Glomerular visceral epithelial cell (primary cell): ENCODE data around the gene ACBD3.
A peak's percentile ranks its signal among the peaks of the same experiment; 100 is the strongest.

ENCODE experiments used
- DNase-seq: peaks from one replicate; pipeline ENCODE4 v3.0.0-alpha.2; 2016; ENCODE audit errors: extremely low spot score

ACBD3 gene

DNA sequence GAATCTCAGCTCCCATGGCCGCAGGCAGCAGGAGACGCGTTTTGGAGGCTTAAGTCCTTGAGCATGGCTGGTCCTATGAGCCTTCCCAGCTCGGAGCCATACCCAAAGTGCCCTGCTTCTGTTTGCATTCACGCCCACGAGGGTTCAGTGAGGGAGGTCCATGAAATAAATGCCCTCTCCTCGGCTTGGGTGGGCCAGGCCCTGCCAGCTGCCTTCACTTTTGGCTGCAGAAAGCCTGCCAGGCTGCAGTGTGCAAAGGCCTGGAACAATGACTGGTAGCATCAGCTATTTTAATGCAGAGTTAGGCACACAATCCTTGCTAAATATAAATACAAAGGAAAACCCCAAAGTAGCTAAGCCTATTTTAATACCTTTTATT lies 74.7 kb downstream of the ACBD3 start:
- no peak for DNase-seq

DNA sequence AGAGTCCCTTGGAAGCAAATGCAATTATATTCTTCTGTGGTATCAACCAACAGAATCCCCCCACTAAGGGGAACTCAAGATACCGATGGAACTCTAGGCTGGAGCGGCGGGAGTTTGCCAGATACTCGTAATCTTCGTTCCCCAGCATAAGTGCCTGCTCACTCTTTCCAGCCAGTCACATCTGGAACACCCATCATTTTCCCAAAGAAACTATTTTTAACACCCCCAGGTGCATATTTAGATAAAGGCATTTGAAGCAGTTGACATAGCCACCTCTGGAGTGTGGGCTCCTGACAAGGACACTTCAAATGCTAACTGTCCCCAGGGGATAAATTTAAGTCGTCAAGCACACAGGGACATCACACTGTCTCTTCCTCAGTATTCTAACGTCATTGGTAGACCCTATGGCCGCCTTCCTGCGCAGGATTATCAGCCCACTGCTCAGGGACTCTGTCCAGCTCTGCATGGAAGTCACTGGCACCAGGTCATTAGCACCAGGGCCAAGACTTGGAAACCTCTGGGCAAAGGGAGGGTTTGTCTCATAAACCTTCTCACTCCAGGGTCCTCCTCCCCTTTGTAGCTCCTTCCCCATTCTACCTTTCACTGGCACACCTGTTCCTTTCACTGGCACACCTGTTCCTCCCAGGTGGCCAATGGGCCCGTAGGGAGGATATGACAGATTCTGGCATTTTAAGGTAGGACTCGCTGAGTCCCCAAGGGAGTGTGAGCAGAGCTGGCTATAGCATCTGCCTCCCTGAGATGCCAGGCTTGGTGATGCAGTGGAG lies 75.3 kb downstream of the ACBD3 start:
- DNase-seq, result no peak

DNA sequence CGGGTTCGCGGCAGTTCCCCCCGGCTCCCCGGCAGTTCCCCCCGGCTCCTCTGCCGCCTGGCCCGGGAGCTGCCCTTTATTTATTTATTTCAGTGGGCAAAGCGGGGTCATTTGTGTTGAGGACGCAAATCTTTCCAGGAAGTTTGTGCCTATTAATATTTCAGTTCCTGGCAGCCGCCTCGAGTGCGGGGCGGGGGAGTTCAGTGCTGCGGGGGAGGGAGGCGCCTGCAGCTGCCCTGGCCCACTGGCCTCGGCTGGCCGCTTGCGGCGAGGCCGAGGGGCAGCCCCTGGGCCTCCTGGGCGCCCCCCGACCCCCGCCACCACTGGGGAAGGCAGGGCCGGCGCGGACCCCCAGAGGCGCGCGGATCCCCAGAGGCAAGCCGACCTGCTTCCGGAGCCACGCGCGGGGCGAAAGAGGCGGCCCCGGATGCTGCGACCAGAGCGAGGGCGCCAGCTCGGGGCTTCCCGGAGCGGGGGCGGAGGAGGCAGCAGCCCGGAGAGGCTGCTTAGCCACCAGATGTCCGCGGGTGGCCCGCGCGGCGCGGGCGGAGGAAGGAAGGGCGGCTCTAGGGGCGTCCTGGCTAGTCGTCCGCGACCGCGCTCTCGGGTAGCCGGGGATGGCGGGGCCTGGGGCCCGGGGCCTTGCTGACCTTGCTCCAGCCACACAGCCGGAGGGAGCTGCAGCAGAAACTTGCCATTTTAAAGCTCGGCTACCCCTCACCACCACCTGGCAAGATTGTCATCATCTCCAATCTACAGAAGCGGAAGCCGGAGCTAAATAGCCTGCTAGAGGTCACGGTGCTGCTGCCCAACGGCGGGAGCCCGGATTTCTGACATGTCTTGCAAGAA lies 76.1 kb downstream of the ACBD3 start:
- DNase-seq, result peak; percentile 69

DNA sequence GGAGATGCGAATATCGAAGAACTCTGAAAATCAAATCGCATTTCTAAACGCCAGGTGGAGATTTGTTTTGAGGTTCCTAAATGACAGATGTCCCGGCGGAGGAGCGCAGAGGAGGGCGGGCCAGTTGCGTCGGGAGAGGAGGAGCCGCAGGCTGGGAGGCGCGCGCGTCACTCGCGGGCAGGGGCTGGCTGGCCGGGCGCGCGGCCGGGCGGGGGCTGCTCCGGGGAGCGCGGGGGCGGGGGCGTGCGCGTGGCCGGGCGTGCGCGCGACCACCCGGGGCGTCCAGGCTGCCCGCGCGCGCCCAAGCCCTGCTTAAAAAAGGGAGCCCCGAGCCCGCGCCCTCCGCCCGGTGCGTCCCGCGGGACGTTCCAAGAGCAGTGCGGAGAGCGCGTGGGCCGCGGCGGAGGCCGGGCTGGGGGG lies 76.7 kb downstream of the ACBD3 start:
- DNase-seq, result peak; percentile 88

GRCh38 chr1:226108935-226109828 lies 77.4 kb downstream of the ACBD3 start:
- DNase-seq, result no peak

DNA sequence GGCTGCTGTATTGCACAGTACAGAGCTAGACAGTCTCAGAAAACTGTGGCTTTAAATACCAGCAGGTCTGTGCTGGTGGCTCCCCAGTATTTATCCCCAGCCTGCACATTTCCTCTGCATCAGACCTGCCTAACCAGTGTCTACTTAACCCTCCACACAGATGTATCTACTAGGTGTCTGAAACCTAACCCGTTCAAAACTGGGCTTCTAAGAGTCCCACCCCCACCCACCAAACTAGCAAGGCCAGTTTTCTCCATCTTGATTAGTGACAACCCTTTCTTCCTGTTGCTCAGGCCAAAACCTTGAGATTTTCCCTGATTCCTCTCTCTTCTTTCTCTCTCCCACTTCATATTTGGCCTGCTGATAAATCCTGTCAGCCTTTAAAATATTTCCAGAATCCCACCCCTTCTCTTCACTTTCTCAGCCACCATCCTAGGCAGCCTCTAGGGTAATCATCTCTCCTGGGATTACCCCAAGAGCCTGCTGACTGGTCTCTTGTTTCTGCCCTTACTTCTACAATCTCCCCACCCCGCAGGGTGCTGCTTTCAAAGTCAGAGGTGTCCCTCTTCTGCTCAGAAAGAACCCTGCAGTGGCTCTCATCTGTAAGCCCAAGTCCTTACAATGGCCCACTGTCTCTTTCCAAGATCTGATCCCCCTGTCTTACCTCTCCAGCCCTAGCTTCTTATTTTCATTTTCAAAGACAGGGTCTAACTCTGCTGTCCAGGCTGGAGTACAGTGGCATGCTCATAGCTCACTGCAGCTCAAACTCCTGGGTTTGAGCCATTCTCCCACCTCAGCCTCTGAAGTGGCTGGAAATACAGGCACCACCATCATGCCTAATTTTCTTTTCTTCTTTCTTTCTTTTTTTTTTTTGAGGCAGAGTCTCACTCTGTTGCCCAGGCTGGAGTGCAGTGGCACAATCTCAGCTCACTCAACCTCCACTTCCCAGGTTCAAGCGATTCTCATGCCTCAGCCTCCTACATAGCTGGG lies 78.8 kb downstream of the ACBD3 start:
- DNase-seq, result no peak

DNA sequence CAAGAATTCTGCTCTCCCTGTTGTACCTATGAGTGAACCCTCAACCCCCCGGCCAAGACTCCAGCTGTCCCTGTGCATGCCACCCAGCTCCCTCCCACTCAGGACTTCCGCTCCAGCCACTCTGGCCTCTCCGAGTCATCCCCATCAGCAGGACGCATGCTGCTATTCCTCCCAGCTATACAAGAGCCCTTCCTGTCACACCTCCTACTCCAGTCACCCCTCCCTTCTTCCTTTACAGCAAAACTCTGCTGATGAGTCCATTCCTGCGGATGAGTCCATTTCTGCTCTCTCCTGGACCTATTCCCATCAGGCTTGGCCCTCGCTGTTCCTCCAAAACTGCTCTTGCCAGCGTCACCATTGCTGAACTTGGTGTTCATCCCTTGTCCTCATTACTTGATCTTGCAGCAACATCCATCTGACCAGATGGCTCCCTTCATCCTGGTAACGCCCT lies 81.8 kb downstream of the ACBD3 start:
- DNase-seq, result peak; percentile 28

- DNase-seq, result no peak
Measured at GRCh38 chr1:226100436-226101391, 85.8 kb downstream of the ACBD3 start.

DNA sequence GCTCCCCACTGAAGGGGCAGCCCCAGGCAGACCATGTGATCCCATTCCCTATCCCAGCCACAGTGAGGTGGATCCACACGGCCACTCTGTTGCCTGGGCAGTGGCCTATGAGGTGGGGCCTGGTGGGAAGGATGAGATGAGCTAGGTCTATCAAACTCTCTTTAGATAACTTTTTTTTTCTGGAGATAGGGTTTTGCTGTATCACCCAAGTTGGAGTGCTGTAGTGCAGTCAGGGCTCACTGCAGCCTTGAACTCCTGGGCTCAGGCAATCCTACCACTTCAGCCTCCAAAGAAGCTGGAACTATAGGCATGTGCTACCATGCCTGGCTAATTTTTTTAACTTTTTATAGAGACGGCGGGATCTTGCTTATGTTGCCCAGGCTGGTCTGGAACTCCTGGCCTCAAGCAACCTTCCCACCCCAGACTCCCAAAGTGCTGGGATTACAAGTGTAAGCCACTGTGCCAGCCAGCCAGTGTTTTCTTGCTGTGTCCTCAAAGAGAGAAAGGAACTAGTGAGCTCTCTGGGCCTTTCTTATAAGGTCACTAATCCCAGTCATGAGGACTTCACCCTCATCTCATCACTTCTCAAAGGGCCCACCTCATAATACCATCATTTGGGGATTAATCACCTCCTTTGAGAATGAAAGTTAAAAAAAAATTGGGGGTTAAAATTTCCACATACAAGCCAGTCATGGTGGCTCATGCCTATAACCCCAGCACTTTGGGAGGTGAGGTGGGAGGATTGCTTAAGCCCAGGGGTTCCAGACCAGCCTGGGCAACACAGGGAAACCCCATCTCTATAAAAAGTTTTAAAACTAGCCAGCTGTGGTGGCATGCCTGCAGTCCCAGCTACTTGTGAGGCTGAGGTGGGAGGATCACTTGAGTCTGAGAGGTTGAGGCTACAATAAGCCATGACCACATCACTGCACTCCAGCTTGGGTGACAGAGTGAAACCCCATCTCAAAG lies 87.4 kb downstream of the ACBD3 start:
- no peak for DNase-seq

DNA sequence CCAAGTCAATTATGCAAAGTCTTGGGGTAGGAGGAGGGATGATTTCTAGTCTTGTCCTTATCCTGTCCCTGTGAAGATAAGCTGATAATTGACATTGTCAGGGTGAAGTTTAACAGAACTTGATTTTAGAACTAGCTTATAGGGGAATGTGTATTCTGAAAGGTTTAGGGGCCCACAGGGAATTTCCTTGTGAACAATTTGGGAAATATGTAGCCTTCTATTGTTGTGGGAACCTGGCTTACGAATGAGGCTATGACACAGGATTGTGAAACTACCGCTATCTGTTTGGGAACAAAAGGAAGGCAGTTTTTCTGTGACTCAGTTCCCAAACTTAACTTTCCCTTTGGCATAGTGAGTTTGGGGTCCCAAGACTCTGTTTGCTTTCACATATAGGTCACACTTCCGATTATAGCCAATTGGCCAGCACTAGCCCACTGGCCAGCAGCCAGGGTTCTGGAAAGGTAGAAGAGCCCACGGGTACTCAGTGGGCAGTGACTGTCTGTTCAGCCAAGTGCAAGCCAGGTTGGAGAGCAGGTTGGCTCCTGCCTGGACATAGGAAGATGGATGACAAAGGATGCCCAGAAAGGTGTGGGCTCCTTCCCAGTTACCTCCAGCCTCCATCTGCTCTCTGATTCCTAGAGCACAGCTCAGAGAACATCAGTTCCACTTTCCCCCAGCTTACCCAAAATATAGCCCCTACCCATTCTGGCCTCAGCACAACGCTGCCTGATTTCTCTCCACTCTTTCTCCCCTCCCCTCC lies 88.5 kb downstream of the ACBD3 start:
- DNase-seq, result no peak

GRCh38 chr1:226095286-226095685 lies 91.3 kb downstream of the ACBD3 start:
- no peak for DNase-seq
